PFSK-1 (cell line): ENCODE results near the gene GSDMA.

ENCODE experiments used
- FOXP2 ChIP-seq: optimal IDR thresholded peaks from 2 replicates; pipeline ENCODE3; 2011; ENCODE audit warnings: borderline replicate concordance, control low read depth, inconsistent platforms; ENCODE audit not compliant: insufficient read depth; ENCODE audit errors: extremely low read length, extremely low read depth
- POLR2AphosphoS5 ChIP-seq: IDR thresholded peaks from 2 replicates; pipeline ENCODE4 v1.6.1; 2012; ENCODE audit warnings: low read depth, mild to moderate bottlenecking, control low read depth, low read length, moderate library complexity
- REST ChIP-seq, 2 experiments: IDR thresholded peaks; 2 replicates each; pipeline versions ENCODE4 v1.6.1 to v1.8.0; 2011 to 2012; ENCODE audit warnings: low read depth in 2 of 2, low read length in 2 of 2, control low read depth in 1 of 2, inconsistent platforms in 1 of 2, mild to moderate bottlenecking in 1 of 2, moderate library complexity in 1 of 2; ENCODE audit not compliant: insufficient read depth in 1 of 2
- SIN3A ChIP-seq: IDR thresholded peaks from 2 replicates; pipeline ENCODE4 v1.6.1; 2012; ENCODE audit warnings: mild to moderate bottlenecking, low read length, moderate library complexity, borderline replicate concordance; ENCODE audit not compliant: insufficient read depth
- TAF1 ChIP-seq: IDR thresholded peaks from 2 replicates; pipeline ENCODE4 v1.6.1; 2012; ENCODE audit warnings: low read length, control low read depth, borderline replicate concordance; ENCODE audit not compliant: insufficient read depth

The GSDMA gene

GRCh38 chr17:39968761-39969160 lies 6.0 kb downstream of the GSDMA start:
- no peak for TF ChIP-seq SIN3A

- TF ChIP-seq TAF1 (no peak), FOXP2 (no peak), POLR2AphosphoS5 (no peak), REST (IDR thresholded peaks at IDR 0.05; ENCODE audit: insufficient read depth in 1 of 2, low read depth in 2 of 2, low read length in 2 of 2) (no peak), SIN3A (no peak)
Measured at GRCh38 chr17:39969375-39969774, 6.6 kb downstream of the GSDMA start.

- TF ChIP-seq POLR2AphosphoS5 (no peak), REST (IDR thresholded peaks at IDR 0.05; ENCODE audit: insufficient read depth in 1 of 2, low read depth in 2 of 2, low read length in 2 of 2) (no peak), FOXP2 (no peak), SIN3A (no peak), TAF1 (no peak)
Measured at GRCh38 chr17:39970157-39970692, 7.4 kb downstream of the GSDMA start.

DNA sequence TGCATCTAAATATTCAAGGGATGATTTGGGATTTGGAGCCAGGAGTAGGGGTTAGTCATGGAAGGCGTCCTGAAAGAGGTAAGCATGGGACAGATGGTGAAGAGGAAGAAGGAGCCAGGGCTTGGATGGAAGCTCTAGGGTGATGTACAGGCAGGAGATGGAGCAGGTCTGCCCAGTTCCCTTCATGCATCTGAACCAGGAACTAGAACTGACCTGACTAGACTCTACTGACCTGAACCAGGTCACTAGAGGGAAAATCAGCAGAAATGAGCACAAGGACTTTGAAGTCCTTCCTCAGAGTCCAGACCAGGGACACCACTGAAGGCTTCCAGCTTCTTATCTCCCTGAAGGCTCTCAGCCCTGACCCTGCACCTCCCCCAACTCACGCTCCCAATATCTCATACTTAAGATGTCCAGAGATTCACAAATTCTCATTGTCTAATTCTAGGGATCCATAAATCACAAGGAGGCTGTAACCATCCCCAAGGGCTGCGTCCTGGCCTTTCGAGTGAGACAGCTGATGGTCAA lies 8.3 kb downstream of the GSDMA start:
- no peak for TF ChIP-seq POLR2AphosphoS5
- TF ChIP-seq FOXP2, result no peak
- no peak for TF ChIP-seq SIN3A
- TF ChIP-seq REST (IDR thresholded peaks at IDR 0.05; ENCODE audit: insufficient read depth in 1 of 2, low read depth in 2 of 2, low read length in 2 of 2), result no peak
- no peak for TF ChIP-seq TAF1

GRCh38 chr17:39972271-39972670 lies 9.5 kb downstream of the GSDMA start:
- TF ChIP-seq FOXP2 (no peak), SIN3A (no peak), TAF1 (no peak), REST (IDR thresholded peaks at IDR 0.05; ENCODE audit: insufficient read depth in 1 of 2, low read depth in 2 of 2, low read length in 2 of 2) (no peak), POLR2AphosphoS5 (no peak)
